GM18519 (cell line): ENCODE results near the gene PKHD1.

Experiments
- ATAC-seq: cut with Tn5 transposase; IDR thresholded peaks from one replicate; pipeline ENCODE4 v1.9.1; 2021; ENCODE audit warnings: mild to moderate bottlenecking, moderate library complexity; ENCODE audit not compliant: unreplicated experiment, low FRiP score

The PKHD1 gene

GRCh38 chr6:51574040-51574439 lies 513.4 kb downstream of the PKHD1 start:
- no peak for ATAC-seq

- ATAC-seq: no peak
These were observed 516.2 kb downstream of the PKHD1 start for GRCh38 chr6:51571168-51571567.

GRCh38 chr6:51570168-51570921 lies 517.1 kb downstream of the PKHD1 start:
- ATAC-seq: no peak

DNA sequence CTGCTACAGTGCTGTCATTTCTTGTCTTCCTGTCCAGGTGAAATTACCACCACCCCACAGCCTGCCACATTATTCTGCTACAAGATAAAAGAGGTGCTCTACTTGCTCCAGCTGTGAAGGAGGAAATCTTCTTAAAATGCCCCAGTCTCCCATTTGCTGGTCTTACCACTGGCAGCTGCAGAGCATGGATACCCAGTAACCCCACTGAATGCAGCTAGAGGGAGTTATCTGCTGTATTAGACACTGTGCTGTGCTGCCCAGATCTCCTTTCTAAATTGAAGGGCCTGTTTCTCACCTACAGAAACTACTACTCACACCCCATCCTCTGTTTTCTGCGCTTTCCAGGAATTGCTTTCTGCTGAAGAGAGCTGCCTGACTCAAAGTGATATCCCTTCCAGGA lies 517.8 kb downstream of the PKHD1 start:
- ATAC-seq: no peak

GRCh38 chr6:51568771-51569170 lies 518.6 kb downstream of the PKHD1 start:
- no peak for ATAC-seq

- ATAC-seq: no peak
These were observed 521.9 kb downstream of the PKHD1 start for GRCh38 chr6:51565472-51565871.
